Measurements from ENCODE around the gene PDE1A.

DNA sequence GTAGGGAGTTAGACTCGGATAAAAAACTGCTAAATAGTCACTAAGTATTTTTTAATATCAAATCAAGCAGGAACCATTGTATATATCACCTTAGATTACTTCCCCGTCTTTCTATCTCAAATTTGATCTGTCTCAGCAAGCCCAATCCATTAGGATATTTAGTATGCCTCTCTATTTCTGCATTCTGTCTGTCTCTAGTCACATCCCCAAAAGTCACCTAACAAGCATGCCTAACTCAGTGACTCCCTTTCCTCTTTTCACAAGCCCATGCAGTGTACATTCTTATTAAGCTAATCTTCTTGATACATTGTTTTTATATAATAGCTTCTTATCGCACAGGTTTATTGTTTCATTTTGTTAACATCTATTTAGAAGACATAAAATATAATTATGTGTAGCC is 57.8 kb downstream of the PDE1A start:
- TF ChIP-seq, protein P1, sequence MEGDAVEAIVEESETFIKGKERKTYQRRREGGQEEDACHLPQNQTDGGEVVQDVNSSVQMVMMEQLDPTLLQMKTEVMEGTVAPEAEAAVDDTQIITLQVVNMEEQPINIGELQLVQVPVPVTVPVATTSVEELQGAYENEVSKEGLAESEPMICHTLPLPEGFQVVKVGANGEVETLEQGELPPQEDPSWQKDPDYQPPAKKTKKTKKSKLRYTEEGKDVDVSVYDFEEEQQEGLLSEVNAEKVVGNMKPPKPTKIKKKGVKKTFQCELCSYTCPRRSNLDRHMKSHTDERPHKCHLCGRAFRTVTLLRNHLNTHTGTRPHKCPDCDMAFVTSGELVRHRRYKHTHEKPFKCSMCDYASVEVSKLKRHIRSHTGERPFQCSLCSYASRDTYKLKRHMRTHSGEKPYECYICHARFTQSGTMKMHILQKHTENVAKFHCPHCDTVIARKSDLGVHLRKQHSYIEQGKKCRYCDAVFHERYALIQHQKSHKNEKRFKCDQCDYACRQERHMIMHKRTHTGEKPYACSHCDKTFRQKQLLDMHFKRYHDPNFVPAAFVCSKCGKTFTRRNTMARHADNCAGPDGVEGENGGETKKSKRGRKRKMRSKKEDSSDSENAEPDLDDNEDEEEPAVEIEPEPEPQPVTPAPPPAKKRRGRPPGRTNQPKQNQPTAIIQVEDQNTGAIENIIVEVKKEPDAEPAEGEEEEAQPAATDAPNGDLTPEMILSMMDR (conservative IDR thresholded peaks at IDR 0.05): no peak
- no peak for TF ChIP-seq EZH2 (IDR thresholded peaks at IDR 0.05; ENCODE audit: low read depth)
